Sigmoid colon (tissue), 7 donors: ENCODE results near the gene TGIF1. TPM values are rescaled to one million over a fixed set of nuclear protein-coding genes. Genes with fewer than 3 reads are reported as not detected.
A peak's percentile ranks its signal among the peaks of the same experiment; 100 is the strongest.

ENCODE experiments used
- DNase-seq: peaks from one replicate; pipeline ENCODE4 v3.0.0-alpha.2; 2019
- H3K27ac ChIP-seq, 4 donors: fragments of 200-600 bp; sonication (generic); one replicate each; pipeline ENCODE4 v1.5.1; 2016 to 2019; ENCODE audit warnings: mild to moderate bottlenecking in 1 of 4
- H3K27me3 ChIP-seq, 3 donors: fragments of 200-600 bp; sonication (generic); one replicate each; pipeline ENCODE4 v1.5.1; 2019; ENCODE audit warnings: mild to moderate bottlenecking in 1 of 3
- H3K36me3 ChIP-seq, 4 donors: fragments of 200-600 bp; sonication (generic); one replicate each; pipeline ENCODE4 v1.5.1; 2016 to 2019
- H3K4me1 ChIP-seq, 4 donors: fragments of 200-600 bp; sonication (generic); one replicate each; pipeline ENCODE4 v1.5.1; 2017 to 2019
- H3K4me3 ChIP-seq, 4 donors: fragments of 200-600 bp; sonication (generic); one replicate each; pipeline ENCODE4 v1.5.1; 2017 to 2019; ENCODE audit warnings: mild to moderate bottlenecking in 2 of 4, moderate library complexity in 1 of 4
- H3K9me3 ChIP-seq, 4 donors: fragments of 200-600 bp in 3 of 4; sonication (generic) in 3 of 4; one replicate each; pipeline versions ENCODE4 v1.5.1 to v1.6.1; 2013 to 2019
- EP300 ChIP-seq, 4 donors: sonication (generic); formaldehyde crosslinking; IDR thresholded peaks; one replicate each; pipeline ENCODE4 v1.6.1; 2017; ENCODE audit warnings: antibody characterized with exemption in 4 of 4
- POLR2A ChIP-seq, 2 donors: fragments of 450-650 bp; IDR thresholded peaks; one replicate each; pipeline ENCODE4 v1.6.1; 2016; ENCODE audit warnings: antibody characterized with exemption in 2 of 2, mild to moderate bottlenecking in 2 of 2, moderate library complexity in 2 of 2
- POLR2AphosphoS5 ChIP-seq, 4 donors: sonication (generic); formaldehyde crosslinking; IDR thresholded peaks; one replicate each; pipeline ENCODE4 v1.6.1; 2017; ENCODE audit warnings: antibody characterized with exemption in 4 of 4
- WGBS, 2 donors: extraction: QIAGEN DNeasy Blood & Tissue Kit; methylation state at CpG; one replicate each; pipeline ENCODE4 v1.1.7; 2013; 5-methylcytosine and 5-hydroxymethylcytosine counted together
- intact Hi-C: fragments of 100-400 bp; cut with DNase I; formaldehyde crosslinking; loops from one replicate; pipeline ENCODE4 v1.15.1; 2023
- polyA plus RNA-seq, 3 donors: library from polyadenylated mRNA; stranded (reverse); fragments of 200-250 nt; gene quantifications; one replicate each; pipeline ENCODE4 v1.2.3, GENCODE V29; 2013
- total RNA-seq, 4 donors: library from RNA; depleted of rRNA; stranded (reverse); fragments of >200 nt; gene quantifications; one replicate each; pipeline ENCODE4 v1.1.0, GENCODE V29; 2016
- TF ChIP-seq, protein P1 (sequence below), 4 experiments: fragments of 450-650 bp in 3 of 4; fragments of 200-600 bp in 1 of 4; IDR thresholded peaks; one replicate each; pipeline ENCODE4 v1.5.1; 2016 to 2019; ENCODE audit warnings: antibody characterized with exemption in 4 of 4, mild to moderate bottlenecking in 3 of 4, moderate library complexity in 2 of 4
- donor health status: healthy with polysubstance abuse.
- donor health status: Bipolar disorder and iron deficiency.
- donor health status: healthy.

Gene TGIF1
- total and polyA plus RNA-seq, 7 donors, result 32.1 to 80.6 (median 49.9) TPM

DNA sequence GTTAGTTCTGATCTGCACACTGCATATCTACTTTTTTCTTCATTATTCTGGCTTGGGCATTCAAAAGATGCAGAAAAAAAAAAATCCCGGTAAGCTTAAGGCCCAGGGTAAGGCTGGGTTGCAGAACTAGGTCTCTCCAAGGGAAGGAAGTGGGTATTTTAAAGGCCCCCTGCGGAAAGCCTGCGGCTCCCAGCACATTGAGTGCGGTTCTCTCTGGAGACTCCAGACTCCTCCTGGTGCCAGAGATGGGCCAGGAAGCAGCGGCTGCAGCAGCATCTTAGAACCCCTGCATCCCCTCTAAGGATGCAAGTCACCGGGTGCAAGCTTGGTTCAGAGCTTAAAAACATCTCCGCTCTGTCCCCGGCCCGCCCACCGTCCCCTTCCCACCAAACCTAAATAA lies 49.5 kb downstream of the TGIF1 start:
- H3K4me1 ChIP-seq, result peaks cover 0 to 16% (median 8%) of the 10 kb centered on the region in 4 donors
- intact Hi-C loops, result no loop called here
- TF ChIP-seq, protein P1, sequence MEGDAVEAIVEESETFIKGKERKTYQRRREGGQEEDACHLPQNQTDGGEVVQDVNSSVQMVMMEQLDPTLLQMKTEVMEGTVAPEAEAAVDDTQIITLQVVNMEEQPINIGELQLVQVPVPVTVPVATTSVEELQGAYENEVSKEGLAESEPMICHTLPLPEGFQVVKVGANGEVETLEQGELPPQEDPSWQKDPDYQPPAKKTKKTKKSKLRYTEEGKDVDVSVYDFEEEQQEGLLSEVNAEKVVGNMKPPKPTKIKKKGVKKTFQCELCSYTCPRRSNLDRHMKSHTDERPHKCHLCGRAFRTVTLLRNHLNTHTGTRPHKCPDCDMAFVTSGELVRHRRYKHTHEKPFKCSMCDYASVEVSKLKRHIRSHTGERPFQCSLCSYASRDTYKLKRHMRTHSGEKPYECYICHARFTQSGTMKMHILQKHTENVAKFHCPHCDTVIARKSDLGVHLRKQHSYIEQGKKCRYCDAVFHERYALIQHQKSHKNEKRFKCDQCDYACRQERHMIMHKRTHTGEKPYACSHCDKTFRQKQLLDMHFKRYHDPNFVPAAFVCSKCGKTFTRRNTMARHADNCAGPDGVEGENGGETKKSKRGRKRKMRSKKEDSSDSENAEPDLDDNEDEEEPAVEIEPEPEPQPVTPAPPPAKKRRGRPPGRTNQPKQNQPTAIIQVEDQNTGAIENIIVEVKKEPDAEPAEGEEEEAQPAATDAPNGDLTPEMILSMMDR (IDR thresholded peaks at IDR 0.05), result no peak
- no peak for TF ChIP-seq POLR2AphosphoS5 (IDR thresholded peaks at IDR 0.05)
- no peak for TF ChIP-seq EP300 (IDR thresholded peaks at IDR 0.05)
- TF ChIP-seq POLR2A (IDR thresholded peaks at IDR 0.05), result no peak

DNA sequence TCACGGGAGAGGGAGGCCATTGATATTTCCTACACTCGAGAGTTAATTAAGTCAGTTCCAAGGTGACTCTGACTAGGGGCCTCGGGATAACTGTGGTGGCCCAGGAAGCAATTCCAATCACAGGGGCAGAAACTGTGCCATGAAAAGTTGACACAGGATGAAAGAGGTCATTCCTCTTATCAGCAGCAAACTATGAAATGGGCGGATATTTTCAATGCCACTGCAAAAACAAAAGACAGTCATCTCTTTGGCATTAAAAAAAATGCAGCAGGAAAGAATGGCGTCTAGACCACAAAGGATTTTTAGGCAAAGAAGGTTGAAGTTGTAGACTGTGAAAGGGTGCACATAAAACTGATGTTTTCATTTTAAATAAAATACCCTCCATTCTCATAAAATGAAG lies 50.0 kb downstream of the TGIF1 start:
- peaks cover 0 to 10% (median 0%) of the 10 kb centered on the region in 3 donors for H3K27me3 ChIP-seq
- H3K4me1 ChIP-seq, result peaks cover 0 to 16% (median 8%) of the 10 kb centered on the region in 4 donors
- H3K4me3 ChIP-seq, result no peak overlapping the region
- TF ChIP-seq, protein P1 (IDR thresholded peaks at IDR 0.05), result no peak
- TF ChIP-seq POLR2A (IDR thresholded peaks at IDR 0.05), result no peak
- no peak for TF ChIP-seq EP300 (IDR thresholded peaks at IDR 0.05)
- TF ChIP-seq POLR2AphosphoS5 (IDR thresholded peaks at IDR 0.05), result no peak
- WGBS, 2 donors, result 49 to 61% methylated on average over 5 of the region's 5 CpGs
- intact Hi-C loops, result no loop called here
- DNase-seq, result no peak
- no peak overlapping the region for H3K27ac ChIP-seq
- no peaks in the 10 kb centered on the region for H3K9me3 ChIP-seq
- no peaks in the 10 kb centered on the region for H3K36me3 ChIP-seq

More for the DNA sequence above, 49.5 kb downstream of the TGIF1 start:
- H3K36me3 ChIP-seq, result no peaks in the 10 kb centered on the region
- no peak for DNase-seq
- peak overlapping the region in 1 of 4 donors; percentile 14 for H3K27ac ChIP-seq
- peak overlapping the region; percentile 22 to 50 (median 46) for H3K4me3 ChIP-seq
- H3K9me3 ChIP-seq, result no peaks in the 10 kb centered on the region
- 24 to 67% methylated on average over 10 of the region's 10 CpGs for WGBS, 2 donors
- peaks cover 0 to 10% (median 0%) of the 10 kb centered on the region in 3 donors for H3K27me3 ChIP-seq

DNA sequence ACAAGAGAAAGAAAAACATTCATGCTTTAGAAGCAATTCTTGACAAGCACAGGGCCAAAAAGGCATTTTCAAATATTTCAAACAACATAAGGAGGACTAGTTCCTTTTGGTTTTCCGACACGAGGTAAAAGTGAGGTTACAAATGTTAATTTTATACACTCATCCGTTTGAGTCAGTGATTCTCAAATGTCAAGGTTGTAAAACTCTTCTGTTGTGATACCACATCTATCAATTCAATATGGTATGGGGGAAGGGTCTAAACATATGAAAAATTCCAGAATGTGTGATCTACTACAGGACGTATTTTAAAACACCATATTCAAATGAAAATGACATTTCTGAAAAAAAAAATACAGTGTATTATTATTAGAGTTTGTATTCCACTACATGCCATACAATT lies 52.7 kb downstream of the TGIF1 start:
- Histone ChIP-seq H3K4me1 (peaks cover 0 to 16% (median 8%) of the 10 kb centered on the region in 4 donors), H3K36me3 (no peaks in the 10 kb centered on the region), H3K4me3 (no peak overlapping the region), H3K27me3 (peaks cover 0 to 10% (median 0%) of the 10 kb centered on the region in 3 donors), H3K9me3 (no peaks in the 10 kb centered on the region), H3K27ac (no peak overlapping the region)
- 74 to 77% methylated on average over 4 of the region's 4 CpGs for WGBS, 2 donors
- TF ChIP-seq EP300 (IDR thresholded peaks at IDR 0.05), result no peak
- TF ChIP-seq, protein P1 (IDR thresholded peaks at IDR 0.05), result no peak
- TF ChIP-seq POLR2AphosphoS5 (IDR thresholded peaks at IDR 0.05), result no peak
- TF ChIP-seq POLR2A (IDR thresholded peaks at IDR 0.05), result no peak
- DNase-seq, result no peak
- intact Hi-C loops, result no loop called here

DNA sequence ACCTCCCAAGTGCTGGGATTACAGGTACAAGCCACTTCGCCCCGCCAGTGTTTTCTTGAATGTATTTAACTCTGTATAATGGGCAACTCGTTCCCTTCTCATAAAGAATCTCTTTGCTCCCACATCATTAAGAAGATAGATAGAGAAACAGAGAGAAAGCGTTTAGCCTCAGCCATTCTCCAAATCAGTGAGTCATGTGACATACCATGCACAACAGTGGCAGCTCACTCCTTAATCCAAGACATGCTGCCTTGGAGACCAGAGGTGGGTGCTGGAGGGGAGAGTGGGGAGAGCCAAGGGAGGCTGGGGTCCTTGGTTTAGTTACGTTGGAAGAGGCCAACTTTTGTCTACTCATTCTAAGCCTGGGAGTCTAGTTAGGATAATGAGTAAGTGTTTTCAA lies 54.7 kb downstream of the TGIF1 start:
- H3K27ac ChIP-seq, result no peak overlapping the region
- peaks cover 0 to 10% (median 0%) of the 10 kb centered on the region in 3 donors for H3K27me3 ChIP-seq
- 75 to 87% methylated on average over 5 of the region's 5 CpGs for WGBS, 2 donors
- DNase-seq, result no peak
- H3K4me3 ChIP-seq, result no peak overlapping the region
- peaks cover 0 to 7% (median 3%) of the 10 kb centered on the region in 4 donors for H3K4me1 ChIP-seq
- intact Hi-C loops, result no loop called here
- H3K9me3 ChIP-seq, result no peaks in the 10 kb centered on the region
- TF ChIP-seq, protein P1 (IDR thresholded peaks at IDR 0.05), result no peak
- TF ChIP-seq POLR2AphosphoS5 (IDR thresholded peaks at IDR 0.05), result no peak
- TF ChIP-seq EP300 (IDR thresholded peaks at IDR 0.05), result no peak
- no peak for TF ChIP-seq POLR2A (IDR thresholded peaks at IDR 0.05)
- H3K36me3 ChIP-seq, result no peaks in the 10 kb centered on the region
